ENCODE data around the gene C5orf22. TPM values are rescaled to one million over a fixed set of nuclear protein-coding genes. Genes with fewer than 3 reads are reported as not detected.

C5orf22 gene
- total and polyA plus RNA-seq, 10 of the 15 experiments (the other 5 are each of a cell fraction or from before 2014, with no cell fraction given) = 10.5 to 35.5 (median 24.0) TPM

GRCh38 chr5:31496301-31496700, 35.8 kb upstream of the C5orf22 start:
- H3K9ac ChIP-seq (ENCODE audit: control insufficient read depth, insufficient read depth, low read length) = no peak overlapping the region
- no peaks in the 10 kb centered on the region for H3K79me2 ChIP-seq (ENCODE audit: control insufficient read depth, insufficient read depth, low read length)
- no peak overlapping the region for H2AFZ ChIP-seq (ENCODE audit: control insufficient read depth, low read depth, low read length)
- RAD21 ChIA-PET (ENCODE audit: unreplicated experiment) = interaction anchor here (0.7 kb wide), 1 partner anchor 25 kb away, joined by 3 read pairs; no protein-coding TSS in a partner anchor
- ATAC-seq (no peak), FAIRE-seq (no peak), DNase-seq (ENCODE audit: low read depth, low spot score) (no peak)
- H4K20me1 ChIP-seq (ENCODE audit: control insufficient read depth, insufficient read depth) = no peaks in the 10 kb centered on the region
- CTCF ChIA-PET = no interaction called here
- no TSS peak for BruUV-seq (replicated peaks)
- H3K4me3 ChIP-seq = no peak overlapping the region
- in situ Hi-C loops (cut with MboI) (no loop called here), intact Hi-C loops (cut with micrococcal nuclease; ENCODE audit: unreplicated experiment) (no loop called here)
- POLR2A ChIA-PET = no interaction called here
- no peaks in the 10 kb centered on the region for H3K9me3 ChIP-seq (replicated peaks; ENCODE audit: control insufficient read depth, insufficient read depth, low read length)
- WGBS (ENCODE audit: insufficient coverage, insufficient replicate concordance, low lambda C conversion rate, missing lambda C conversion rate) = 93% methylated on average over 2 of the region's 2 CpGs
- no peak for TF ChIP-seq GATAD2B (conservative IDR thresholded peaks at IDR 0.05; ENCODE audit: low read depth)
- TF ChIP-seq EED (IDR thresholded peaks at IDR 0.05; ENCODE audit: low read depth) = no peak
- TF ChIP-seq CEBPZ (IDR thresholded peaks at IDR 0.05; ENCODE audit: low read depth, low read length) = no peak
- TF ChIP-seq ZSCAN29 (IDR thresholded peaks at IDR 0.05) = no peak
- no peak for TF ChIP-seq CHD2 (IDR thresholded peaks at IDR 0.05; ENCODE audit: borderline replicate concordance, low read depth, low read length)
- TF ChIP-seq, protein P1, sequence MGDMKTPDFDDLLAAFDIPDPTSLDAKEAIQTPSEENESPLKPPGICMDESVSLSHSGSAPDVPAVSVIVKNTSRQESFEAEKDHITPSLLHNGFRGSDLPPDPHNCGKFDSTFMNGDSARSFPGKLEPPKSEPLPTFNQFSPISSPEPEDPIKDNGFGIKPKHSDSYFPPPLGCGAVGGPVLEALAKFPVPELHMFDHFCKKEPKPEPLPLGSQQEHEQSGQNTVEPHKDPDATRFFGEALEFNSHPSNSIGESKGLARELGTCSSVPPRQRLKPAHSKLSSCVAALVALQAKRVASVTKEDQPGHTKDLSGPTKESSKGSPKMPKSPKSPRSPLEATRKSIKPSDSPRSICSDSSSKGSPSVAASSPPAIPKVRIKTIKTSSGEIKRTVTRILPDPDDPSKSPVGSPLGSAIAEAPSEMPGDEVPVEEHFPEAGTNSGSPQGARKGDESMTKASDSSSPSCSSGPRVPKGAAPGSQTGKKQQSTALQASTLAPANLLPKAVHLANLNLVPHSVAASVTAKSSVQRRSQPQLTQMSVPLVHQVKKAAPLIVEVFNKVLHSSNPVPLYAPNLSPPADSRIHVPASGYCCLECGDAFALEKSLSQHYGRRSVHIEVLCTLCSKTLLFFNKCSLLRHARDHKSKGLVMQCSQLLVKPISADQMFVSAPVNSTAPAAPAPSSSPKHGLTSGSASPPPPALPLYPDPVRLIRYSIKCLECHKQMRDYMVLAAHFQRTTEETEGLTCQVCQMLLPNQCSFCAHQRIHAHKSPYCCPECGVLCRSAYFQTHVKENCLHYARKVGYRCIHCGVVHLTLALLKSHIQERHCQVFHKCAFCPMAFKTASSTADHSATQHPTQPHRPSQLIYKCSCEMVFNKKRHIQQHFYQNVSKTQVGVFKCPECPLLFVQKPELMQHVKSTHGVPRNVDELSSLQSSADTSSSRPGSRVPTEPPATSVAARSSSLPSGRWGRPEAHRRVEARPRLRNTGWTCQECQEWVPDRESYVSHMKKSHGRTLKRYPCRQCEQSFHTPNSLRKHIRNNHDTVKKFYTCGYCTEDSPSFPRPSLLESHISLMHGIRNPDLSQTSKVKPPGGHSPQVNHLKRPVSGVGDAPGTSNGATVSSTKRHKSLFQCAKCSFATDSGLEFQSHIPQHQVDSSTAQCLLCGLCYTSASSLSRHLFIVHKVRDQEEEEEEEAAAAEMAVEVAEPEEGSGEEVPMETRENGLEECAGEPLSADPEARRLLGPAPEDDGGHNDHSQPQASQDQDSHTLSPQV (IDR thresholded peaks at IDR 0.05) = no peak
- no peak for TF ChIP-seq SP1 (IDR thresholded peaks at IDR 0.05; ENCODE audit: low read depth, low read length)
- TF ChIP-seq CHD1 (IDR thresholded peaks at IDR 0.05; ENCODE audit: low read depth, low read length) = no peak
- no peak for TF ChIP-seq NR2C1 (IDR thresholded peaks at IDR 0.05)
- TF ChIP-seq BHLHE40 (IDR thresholded peaks at IDR 0.05; ENCODE audit: borderline replicate concordance in 1 of 2, low read depth in 2 of 2, low read length in 1 of 2) = no peak
- no peak for TF ChIP-seq PBX3 (IDR thresholded peaks at IDR 0.05; ENCODE audit: insufficient replicate concordance, low read depth, low read length)
- SMC1A ChIA-PET (ENCODE audit: uncharacterized antibody, unreplicated experiment) = no interaction called here
- no peak overlapping the region for H3K27ac ChIP-seq (ENCODE audit: control insufficient read depth, insufficient read depth)
- no peak overlapping the region for H3K4me2 ChIP-seq (ENCODE audit: control insufficient read depth, insufficient read depth)
- no peaks in the 10 kb centered on the region for H3K27me3 ChIP-seq (replicated peaks in 1 of 2; ENCODE audit: control insufficient read depth in 2 of 2, insufficient read depth in 2 of 2, low read length in 1 of 2)
- no peaks in the 10 kb centered on the region for H3K4me1 ChIP-seq (ENCODE audit: control insufficient read depth, insufficient read depth, low read length)
- peaks cover 22 to 33% of the 10 kb centered on the region in 2 experiments for H3K36me3 ChIP-seq (ENCODE audit: control insufficient read depth in 2 of 2, insufficient read depth in 2 of 2, low read length in 1 of 2)
